IMR-90 (cell line): ENCODE results near the gene PHF14. TPM values are rescaled to one million over a fixed set of nuclear protein-coding genes. Genes with fewer than 3 reads are reported as not detected.

Experiments
- ATAC-seq: fragments of 200-7000 bp; cut with Tn5 transposase; 2 replicates; pipeline ENCODE4 v1.9.1; 2020; ENCODE audit warnings: low read depth, mild to moderate bottlenecking, moderate library complexity
- BruUV-seq: library from RNA; stranded (reverse); fragments of 400-500 nt; replicated peaks from 2 replicates; lab custom pipeline; 2021; lab: Mats Ljungman, UMichigan
- CTCF ChIA-PET: fragments of 300-600 bp; formaldehyde crosslinking; extraction: SDS; loops from one replicate; lab custom pipeline; 2021; ENCODE audit warnings: antibody characterized with exemption; lab: Yijun Ruan, JAX
- POLR2A ChIA-PET: fragments of 300-600 bp; sonication (Branson Sonifier 250); formaldehyde crosslinking; loops from one replicate; lab custom pipeline; 2022; ENCODE audit warnings: antibody characterized with exemption; ENCODE audit not compliant: unreplicated experiment; lab: Charles Lee
- DNase-seq: peaks from one replicate; pipeline ENCODE4 v3.0.0; 2013
- H2AFZ ChIP-seq: replicated peaks from 2 replicates; pipeline ENCODE3; 2013; ENCODE audit warnings: low read length, mild to moderate bottlenecking; ENCODE audit not compliant: poor library complexity
- H2AK5ac ChIP-seq: 2 replicates; pipeline ENCODE4 v1.6.1; 2013; ENCODE audit warnings: low read depth, low read length, inconsistent platforms
- H2AK9ac ChIP-seq: replicated peaks from 2 replicates; pipeline ENCODE3; 2013; ENCODE audit warnings: mild to moderate bottlenecking, low read depth, low read length, moderate library complexity; ENCODE audit not compliant: poor library complexity
- H2BK120ac ChIP-seq: 2 replicates; pipeline ENCODE4 v1.6.1; 2013; ENCODE audit warnings: low read depth, low read length, inconsistent platforms
- H2BK15ac ChIP-seq: 3 replicates; pipeline ENCODE4 v1.6.1; 2013; ENCODE audit warnings: low read depth, low read length, inconsistent platforms
- H2BK20ac ChIP-seq: 2 replicates; pipeline ENCODE4 v1.6.1; 2013; ENCODE audit warnings: low read depth, mild to moderate bottlenecking, inconsistent platforms, low read length, moderate library complexity
- H2BK5ac ChIP-seq: 2 replicates; pipeline ENCODE4 v1.6.1; 2013; ENCODE audit warnings: mild to moderate bottlenecking, low read depth, low read length, inconsistent platforms; ENCODE audit not compliant: poor library complexity, severe bottlenecking
- H3K14ac ChIP-seq: replicated peaks from 2 replicates; pipeline ENCODE4 v1.6.1; 2013; ENCODE audit warnings: low read depth, low read length, inconsistent platforms
- H3K18ac ChIP-seq: 2 replicates; pipeline ENCODE4 v1.6.1; 2013; ENCODE audit warnings: low read depth, low read length, control low read depth
- H3K23ac ChIP-seq: 2 replicates; pipeline ENCODE4 v1.6.1; 2013; ENCODE audit warnings: low read depth, low read length, inconsistent platforms
- H3K27ac ChIP-seq: 2 replicates; pipeline ENCODE4 v1.5.1; 2013; ENCODE audit warnings: mild to moderate bottlenecking, control low read depth, low read length; ENCODE audit not compliant: insufficient read depth
- H3K27me3 ChIP-seq: 2 replicates; pipeline ENCODE4 v1.6.1; 2013; ENCODE audit warnings: low read length; ENCODE audit not compliant: control insufficient read depth, insufficient read depth
- H3K36me3 ChIP-seq: 2 replicates; pipeline ENCODE4 v1.6.1; 2013; ENCODE audit warnings: low read length, mixed read lengths; ENCODE audit not compliant: control insufficient read depth, insufficient read depth
- H3K4ac ChIP-seq: 2 replicates; pipeline ENCODE4 v1.6.1; 2013; ENCODE audit warnings: low read depth, low read length, inconsistent platforms
- H3K4me1 ChIP-seq: 2 replicates; pipeline ENCODE4 v1.6.1; 2013; ENCODE audit warnings: low read length, mixed read lengths; ENCODE audit not compliant: control insufficient read depth, insufficient read depth
- H3K4me2 ChIP-seq: 2 replicates; pipeline ENCODE4 v1.6.1; 2013; ENCODE audit warnings: low read depth, mild to moderate bottlenecking, control low read depth, low read length, moderate library complexity
- H3K4me3 ChIP-seq: 2 replicates; pipeline ENCODE4 v1.5.1; 2013; ENCODE audit warnings: low read depth, mild to moderate bottlenecking, control low read depth, low read length, moderate library complexity; ENCODE audit not compliant: insufficient read depth
- H3K56ac ChIP-seq: 2 replicates; pipeline ENCODE4 v1.6.1; 2013; ENCODE audit warnings: low read length, inconsistent platforms; ENCODE audit not compliant: insufficient read depth; ENCODE audit errors: extremely low read depth
- H3K79me1 ChIP-seq, 2 experiments: 2 replicates each; pipeline ENCODE4 v1.6.1; 2013; ENCODE audit warnings: low read length in 2 of 2, inconsistent platforms in 1 of 2, low read depth in 1 of 2
- H3K9ac ChIP-seq: 2 replicates; pipeline ENCODE4 v1.6.1; 2013; ENCODE audit warnings: low read depth, low read length, control low read depth
- H3K9me1 ChIP-seq: 2 replicates; pipeline ENCODE4 v1.6.1; 2013; ENCODE audit warnings: low read length, inconsistent platforms; ENCODE audit not compliant: insufficient read depth
- H3K9me3 ChIP-seq: 2 replicates; pipeline ENCODE4 v1.6.1; 2013; ENCODE audit warnings: low read length; ENCODE audit not compliant: control insufficient read depth, insufficient read depth
- H4K20me1 ChIP-seq: 2 replicates; pipeline ENCODE4 v1.6.1; 2013; ENCODE audit warnings: low read length, inconsistent platforms; ENCODE audit not compliant: insufficient read depth
- H4K5ac ChIP-seq: 2 replicates; pipeline ENCODE4 v1.6.1; 2013; ENCODE audit warnings: mild to moderate bottlenecking, low read depth, low read length, control low read depth
- H4K8ac ChIP-seq, 2 experiments: 2 replicates each; pipeline ENCODE4 v1.6.1; 2013; ENCODE audit warnings: low read depth in 2 of 2, low read length in 2 of 2, control low read depth in 1 of 2, inconsistent platforms in 1 of 2
- H4K91ac ChIP-seq: 2 replicates; pipeline ENCODE4 v1.6.1; 2013; ENCODE audit warnings: low read depth, low read length, inconsistent platforms; ENCODE audit not compliant: insufficient read depth
- BHLHE40 ChIP-seq: fragments of 150-350 bp; IDR thresholded peaks from 2 replicates; pipeline ENCODE4 v1.6.1; 2016; ENCODE audit warnings: mild to moderate bottlenecking, low read depth, low read length
- CEBPB ChIP-seq: IDR thresholded peaks from 2 replicates; pipeline ENCODE4 v1.6.1; 2012; ENCODE audit warnings: low read depth, low read length, improper control_type of control experiment
- CHD1 ChIP-seq: IDR thresholded peaks from 2 replicates; pipeline ENCODE4 v1.6.1; 2012; ENCODE audit warnings: low read depth, low read length, improper control_type of control experiment
- FOS ChIP-seq: fragments of 150-350 bp; IDR thresholded peaks from 2 replicates; pipeline ENCODE4 v1.6.1; 2016; ENCODE audit warnings: low read depth, low read length
- MAFK ChIP-seq: IDR thresholded peaks from 2 replicates; pipeline ENCODE4 v1.6.1; 2012; ENCODE audit warnings: low read depth, low read length, improper control_type of control experiment
- MAZ ChIP-seq: IDR thresholded peaks from 2 replicates; pipeline ENCODE4 v1.6.1; 2012; ENCODE audit warnings: low read depth, mild to moderate bottlenecking, low read length, improper control_type of control experiment, moderate library complexity, borderline replicate concordance
- MXI1 ChIP-seq: IDR thresholded peaks from 2 replicates; pipeline ENCODE4 v1.6.1; 2012; ENCODE audit warnings: low read depth, mild to moderate bottlenecking, low read length, moderate library complexity, borderline replicate concordance
- NFE2L2 ChIP-seq: fragments of 150-350 bp; IDR thresholded peaks from 2 replicates; pipeline ENCODE4 v1.6.1; 2016; ENCODE audit warnings: low read depth, mild to moderate bottlenecking, low read length
- RAD21 ChIP-seq: IDR thresholded peaks from 2 replicates; pipeline ENCODE4 v1.6.1; 2012; ENCODE audit warnings: low read length, improper control_type of control experiment
- RCOR1 ChIP-seq: IDR thresholded peaks from 2 replicates; pipeline ENCODE4 v1.6.1; 2012; ENCODE audit warnings: mild to moderate bottlenecking, low read length, improper control_type of control experiment; ENCODE audit not compliant: insufficient replicate concordance
- RFX5 ChIP-seq: IDR thresholded peaks from 2 replicates; pipeline ENCODE4 v1.8.0; 2012; ENCODE audit warnings: low read depth, mild to moderate bottlenecking, low read length, moderate library complexity
- SMC3 ChIP-seq: fragments of 150-350 bp; IDR thresholded peaks from 2 replicates; pipeline ENCODE4 v1.6.1; 2016; ENCODE audit warnings: low read depth, mild to moderate bottlenecking, antibody characterized with exemption, low read length, moderate library complexity
- WGBS, 2 experiments: methylation state at CpG; one replicate each; pipeline versions ENCODE4 v1.1.5 to v1.1.7; 2013; ENCODE audit warnings: missing lambda C conversion rate in 2 of 2; ENCODE audit not compliant: insufficient read length in 1 of 2; ENCODE audit errors: extremely low coverage in 2 of 2; 5-methylcytosine and 5-hydroxymethylcytosine counted together
- dilution Hi-C: fragments of 300-500 bp; cut with HindIII; formaldehyde crosslinking; loops from one replicate; pipeline ENCODE4 v1.14.3; 2018; ENCODE audit warnings: low sequenced_read_pairs; ENCODE audit not compliant: unreplicated experiment
- in situ Hi-C: fragments of 300-500 bp; cut with MboI; formaldehyde crosslinking; loops from 3 replicates; pipeline ENCODE4 v1.14.3; 2019; ENCODE audit warnings: low sequenced_read_pairs, inconsistent platforms, mixed read lengths
- intact Hi-C: fragments of 100-400 bp; cut with micrococcal nuclease; formaldehyde crosslinking; loops from 2 replicates; pipeline ENCODE4 v1.10.0; 2022
- polyA plus RNA-seq, 3 experiments: library from polyadenylated mRNA; depleted of rRNA; stranded (reverse); fragments of >200 nt; gene quantifications; 2 replicates each; pipeline ENCODE4 v1.2.3, GENCODE V29; 2012; ENCODE audit warnings: low replicate concordance in 1 of 3
- total RNA-seq: library from RNA; depleted of rRNA; stranded (reverse); fragments of >200 nt; gene quantifications from 2 replicates; pipeline ENCODE4 v1.2.3, GENCODE V29; 2012
- TF ChIP-seq, protein P1 (sequence below): fragments of 150-350 bp; IDR thresholded peaks from 2 replicates; pipeline ENCODE4 v1.6.1; 2017; ENCODE audit warnings: mild to moderate bottlenecking, antibody characterized with exemption, low read length, low read depth
- TF ChIP-seq, protein P2 (sequence below): conservative IDR thresholded peaks from 2 replicates; pipeline ENCODE4 v1.5.1; 2012; ENCODE audit warnings: mild to moderate bottlenecking, low read depth, low read length, improper control_type of control experiment

Gene PHF14
- total and polyA plus RNA-seq, 2 of the 4 experiments (the other 2 are of a cell fraction): 8.7 to 17.2 TPM

DNA sequence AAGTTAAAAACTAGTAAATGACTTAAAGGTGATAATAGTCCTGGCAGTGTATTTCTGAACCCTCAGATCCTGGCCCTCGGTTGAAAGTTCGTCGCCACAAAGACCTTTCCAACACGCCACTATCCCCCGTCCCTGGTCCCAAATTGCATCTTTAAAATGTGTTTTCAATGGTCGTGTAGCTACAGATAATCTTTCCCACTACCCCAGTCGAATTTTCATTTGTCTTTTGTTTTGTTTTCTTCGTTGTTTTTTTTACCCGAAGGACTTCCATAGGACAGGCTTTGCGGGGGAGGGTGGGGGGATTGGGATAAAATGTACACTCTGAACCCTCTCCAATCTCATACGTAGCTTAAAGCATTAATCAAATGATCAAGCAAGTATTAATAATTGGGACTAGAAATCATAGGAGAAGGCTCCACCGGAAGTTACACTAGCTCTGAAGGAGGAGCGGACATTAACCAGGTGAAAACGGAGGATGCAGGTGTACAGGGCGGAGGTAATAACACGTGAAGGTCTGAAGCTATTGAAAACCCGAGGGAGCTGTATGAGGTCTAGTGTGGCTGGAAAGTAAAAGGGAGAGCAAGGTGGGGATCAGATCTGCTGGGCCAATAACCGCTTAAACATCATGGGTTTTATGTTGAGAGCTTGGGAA is 32.8 kb upstream of the PHF14 start (continued):
- no peak for TF ChIP-seq CEBPB
- no peak for TF ChIP-seq MXI1

DNA sequence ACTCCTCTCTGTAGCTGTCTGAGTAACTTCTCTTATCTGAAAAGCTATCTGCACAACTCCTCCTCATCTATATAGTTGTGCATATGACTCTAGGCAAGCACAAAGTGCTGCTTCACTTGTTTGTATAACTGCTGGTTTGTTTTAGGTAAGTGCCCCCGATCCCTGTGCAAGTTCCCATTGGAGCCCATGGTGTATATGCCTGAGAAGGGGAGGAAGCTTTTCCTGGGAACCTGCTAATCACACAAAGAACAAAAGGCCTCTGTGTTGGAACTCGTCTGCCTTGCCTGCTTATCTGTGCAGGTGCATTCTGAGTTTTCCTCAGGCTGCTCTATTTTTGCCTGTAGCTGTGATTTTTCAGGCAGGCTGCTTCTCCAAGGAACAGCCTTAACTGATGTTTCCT is 23.2 kb upstream of the PHF14 start:
- H3K9ac ChIP-seq: no peak overlapping the region
- TF ChIP-seq MAFK (no peak), CHD1 (no peak), BHLHE40 (no peak), MAZ (no peak), SMC3 (no peak), RAD21 (no peak), RCOR1 (no peak), RFX5 (no peak), NFE2L2 (no peak), FOS (no peak)
- TF ChIP-seq, protein P1, sequence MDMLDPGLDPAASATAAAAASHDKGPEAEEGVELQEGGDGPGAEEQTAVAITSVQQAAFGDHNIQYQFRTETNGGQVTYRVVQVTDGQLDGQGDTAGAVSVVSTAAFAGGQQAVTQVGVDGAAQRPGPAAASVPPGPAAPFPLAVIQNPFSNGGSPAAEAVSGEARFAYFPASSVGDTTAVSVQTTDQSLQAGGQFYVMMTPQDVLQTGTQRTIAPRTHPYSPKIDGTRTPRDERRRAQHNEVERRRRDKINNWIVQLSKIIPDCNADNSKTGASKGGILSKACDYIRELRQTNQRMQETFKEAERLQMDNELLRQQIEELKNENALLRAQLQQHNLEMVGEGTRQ: no peak
- TF ChIP-seq, protein P2, sequence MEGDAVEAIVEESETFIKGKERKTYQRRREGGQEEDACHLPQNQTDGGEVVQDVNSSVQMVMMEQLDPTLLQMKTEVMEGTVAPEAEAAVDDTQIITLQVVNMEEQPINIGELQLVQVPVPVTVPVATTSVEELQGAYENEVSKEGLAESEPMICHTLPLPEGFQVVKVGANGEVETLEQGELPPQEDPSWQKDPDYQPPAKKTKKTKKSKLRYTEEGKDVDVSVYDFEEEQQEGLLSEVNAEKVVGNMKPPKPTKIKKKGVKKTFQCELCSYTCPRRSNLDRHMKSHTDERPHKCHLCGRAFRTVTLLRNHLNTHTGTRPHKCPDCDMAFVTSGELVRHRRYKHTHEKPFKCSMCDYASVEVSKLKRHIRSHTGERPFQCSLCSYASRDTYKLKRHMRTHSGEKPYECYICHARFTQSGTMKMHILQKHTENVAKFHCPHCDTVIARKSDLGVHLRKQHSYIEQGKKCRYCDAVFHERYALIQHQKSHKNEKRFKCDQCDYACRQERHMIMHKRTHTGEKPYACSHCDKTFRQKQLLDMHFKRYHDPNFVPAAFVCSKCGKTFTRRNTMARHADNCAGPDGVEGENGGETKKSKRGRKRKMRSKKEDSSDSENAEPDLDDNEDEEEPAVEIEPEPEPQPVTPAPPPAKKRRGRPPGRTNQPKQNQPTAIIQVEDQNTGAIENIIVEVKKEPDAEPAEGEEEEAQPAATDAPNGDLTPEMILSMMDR: no peak

More for the DNA sequence above, 23.2 kb upstream of the PHF14 start:
- Histone ChIP-seq H2AK9ac (no peak overlapping the region), H3K4me2 (no peak overlapping the region), H2AFZ (no peak overlapping the region), H4K91ac (no peak overlapping the region), H3K56ac (no peak overlapping the region), H2BK15ac (no peak overlapping the region), H3K27ac (no peak overlapping the region), H4K5ac (no peak overlapping the region), H3K79me1 (no peaks in the 10 kb centered on the region), H3K14ac (no peak overlapping the region), H3K9me1 (no peaks in the 10 kb centered on the region), H2BK5ac (no peak overlapping the region), H4K8ac (no peak overlapping the region), H3K23ac (no peak overlapping the region), H2BK20ac (no peak overlapping the region), H3K18ac (no peak overlapping the region), H3K4me3 (no peak overlapping the region), H2AK5ac (no peak overlapping the region), H3K4me1 (no peaks in the 10 kb centered on the region), H3K9me3 (no peaks in the 10 kb centered on the region), H2BK120ac (no peak overlapping the region), H3K36me3 (no peaks in the 10 kb centered on the region), H3K4ac (no peak overlapping the region), H3K27me3 (no peaks in the 10 kb centered on the region), H4K20me1 (no peaks in the 10 kb centered on the region)
- WGBS, 2 experiments: no CpG with 5 or more reads among the region's 2 CpGs
- ATAC-seq (no peak), DNase-seq (no peak)
- ChIA-PET CTCF (no interaction called here), POLR2A (interaction anchor here (0.8 kb wide), 1 partner anchor 10 kb away, joined by 3 read pairs; a partner anchor contains a TSS)
- intact Hi-C loops: no loop called here
- in situ Hi-C loops: no loop called here
- dilution Hi-C loops: no loop called here
- no TSS peak for BruUV-seq
